Measurements from ENCODE around the gene PON3.
A peak's percentile ranks its signal among the peaks of the same experiment; 100 is the strongest.

Gene PON3

DNA sequence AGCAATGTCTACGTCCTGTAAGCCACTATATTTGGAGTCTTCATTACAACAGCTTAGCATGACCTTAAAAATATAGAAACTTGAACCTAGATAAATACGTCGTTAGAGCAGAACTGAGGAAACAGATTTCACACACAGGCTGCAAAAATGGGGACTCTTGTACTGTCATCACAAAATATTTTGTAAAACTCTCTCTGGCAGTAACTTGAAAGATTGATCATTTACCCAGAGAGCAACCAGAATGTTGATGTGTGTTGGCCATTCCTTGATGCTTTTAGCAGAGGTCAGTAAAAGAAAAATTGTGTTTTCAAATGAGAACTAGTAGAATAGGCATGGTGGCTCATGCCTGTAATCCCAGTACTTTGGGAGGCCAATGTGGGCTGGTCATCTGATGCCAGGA lies 57.3 kb downstream of the PON3 start:
- DNase-seq, result no peak

DNA sequence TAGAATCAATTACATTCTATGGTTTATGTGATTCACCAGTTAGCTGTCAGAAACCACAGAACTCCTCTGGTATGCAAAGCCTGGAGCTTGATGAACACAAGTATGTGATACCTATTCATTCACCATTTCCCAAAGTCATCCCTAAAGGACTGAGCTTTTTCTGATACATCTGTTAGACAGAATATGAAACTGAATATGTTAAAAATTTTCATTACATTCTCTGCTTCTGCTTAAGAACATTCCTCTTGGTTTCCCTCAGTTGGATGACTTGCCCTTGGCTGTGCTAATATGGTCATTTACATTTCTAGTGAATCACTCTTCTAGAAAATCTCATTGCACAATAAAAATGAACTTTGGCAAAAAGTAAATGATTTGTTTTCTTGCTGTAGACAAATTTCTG lies 61.1 kb downstream of the PON3 start:
- no peak for DNase-seq

DNA sequence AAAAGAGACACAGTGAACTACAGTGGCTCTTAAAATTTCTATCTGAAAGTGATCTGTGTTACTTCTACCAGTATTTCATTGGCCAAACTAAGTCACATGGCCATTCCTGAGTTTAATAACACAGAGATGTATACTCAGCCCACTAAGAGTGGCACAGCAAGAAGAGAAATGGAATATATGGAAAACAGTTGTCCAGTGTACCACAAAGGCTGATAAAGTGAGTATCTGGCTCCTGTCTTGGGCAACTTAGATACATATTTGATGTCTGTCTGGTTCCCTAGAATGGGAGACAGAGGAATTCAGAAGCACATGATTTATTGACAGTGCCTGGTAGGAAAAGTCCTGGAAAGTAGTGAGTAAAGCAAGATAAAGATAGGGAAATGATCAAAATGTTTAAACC lies 61.7 kb downstream of the PON3 start:
- DNase-seq, result no peak

DNA sequence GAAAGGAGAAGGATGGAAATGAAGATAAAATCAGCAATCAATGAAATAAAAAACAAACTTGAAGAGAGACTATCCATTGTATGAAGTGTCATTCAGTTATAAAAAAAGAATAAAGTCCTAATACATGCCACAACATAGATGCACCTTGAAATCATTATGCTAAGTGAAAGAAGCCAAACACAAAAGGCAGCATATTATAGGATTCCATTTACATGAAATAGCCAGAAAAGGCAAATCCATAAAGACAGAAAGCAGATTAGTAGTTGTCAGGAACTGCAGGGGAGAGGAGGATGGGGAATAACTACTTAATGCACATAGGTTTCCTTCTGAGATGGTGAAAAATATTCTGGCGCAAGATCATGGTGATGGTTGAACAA lies 65.2 kb downstream of the PON3 start:
- no peak for DNase-seq

DNA sequence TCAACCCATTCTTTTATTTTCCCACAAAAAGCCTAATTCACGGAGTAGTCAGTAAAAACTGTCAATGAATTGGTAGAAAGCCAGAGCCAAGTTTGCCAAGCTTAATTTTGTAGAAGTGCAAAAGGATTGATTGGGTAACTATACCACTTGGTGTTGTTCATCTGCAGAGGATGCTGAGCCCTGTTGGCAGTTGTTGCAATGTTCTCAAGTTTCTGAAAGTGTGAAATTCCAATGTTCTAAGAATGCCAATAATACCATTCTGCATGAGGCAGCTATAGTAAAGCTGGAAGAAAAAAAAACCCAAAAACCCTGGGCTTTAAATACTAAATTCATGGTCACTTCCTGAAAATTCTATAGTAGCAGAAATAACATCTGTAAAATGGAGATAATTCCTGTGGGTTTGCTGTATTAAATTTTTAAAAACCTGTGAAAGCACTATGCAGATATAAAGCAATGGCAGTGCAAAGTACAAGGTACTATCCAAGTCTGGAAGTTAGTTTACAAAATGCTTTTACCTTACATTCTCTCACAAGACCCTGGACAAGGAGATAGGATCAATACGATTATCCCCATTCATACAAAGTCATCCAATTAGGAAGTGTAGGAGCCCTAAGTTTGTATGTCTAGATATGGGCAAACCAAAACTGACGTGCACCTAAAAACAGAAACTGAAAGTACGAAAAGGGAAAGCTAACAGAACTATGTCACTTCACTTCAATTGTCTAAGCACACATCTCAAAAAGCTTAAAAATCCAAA lies 65.8 kb downstream of the PON3 start:
- no peak for DNase-seq

DNA sequence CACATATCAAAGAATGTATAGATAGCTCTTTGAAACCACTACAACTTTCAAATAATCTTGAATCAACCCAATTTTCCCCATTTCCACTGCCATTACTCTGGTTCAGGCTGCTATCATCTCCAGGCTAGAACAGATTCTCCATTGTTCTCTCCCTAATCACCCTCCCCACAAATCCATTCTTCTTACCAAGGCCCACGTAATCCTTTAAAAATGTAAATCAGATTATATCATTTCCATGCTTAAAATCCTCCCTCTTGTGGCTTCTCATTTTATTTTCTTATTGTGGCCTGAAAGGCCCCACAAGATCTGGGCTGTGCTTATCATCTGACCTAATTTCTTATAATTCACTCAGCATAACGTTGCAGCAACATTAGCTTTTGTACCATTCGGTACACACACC lies 68.8 kb downstream of the PON3 start:
- no peak for DNase-seq

DNA sequence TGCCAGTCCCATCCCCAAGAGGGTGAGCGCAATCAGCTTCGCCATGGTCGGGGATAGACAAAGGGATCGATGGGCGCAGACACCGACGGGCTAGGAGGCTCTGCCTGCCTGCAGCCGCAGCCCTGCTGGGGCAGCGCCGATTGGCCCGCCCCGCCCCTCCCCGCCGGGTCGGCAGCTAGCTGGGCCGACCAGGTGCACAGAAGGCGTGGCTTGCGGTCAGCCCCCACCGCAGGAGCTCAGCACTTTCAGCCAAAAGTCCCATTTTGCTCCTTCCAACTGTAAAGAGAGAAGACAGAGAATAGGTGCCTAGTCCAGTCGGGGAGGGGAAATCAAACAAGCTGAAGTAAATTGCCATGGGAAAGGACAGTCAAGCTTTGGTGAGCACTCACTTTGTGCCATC lies 71.7 kb downstream of the PON3 start, which contains the start of gene PON1:
PON1 (minus strand) TSS at position 102 of the 400 bp plus-strand sequence; CDS start at position 45, 57 bp downstream.
- peak; percentile 36 for DNase-seq

DNA sequence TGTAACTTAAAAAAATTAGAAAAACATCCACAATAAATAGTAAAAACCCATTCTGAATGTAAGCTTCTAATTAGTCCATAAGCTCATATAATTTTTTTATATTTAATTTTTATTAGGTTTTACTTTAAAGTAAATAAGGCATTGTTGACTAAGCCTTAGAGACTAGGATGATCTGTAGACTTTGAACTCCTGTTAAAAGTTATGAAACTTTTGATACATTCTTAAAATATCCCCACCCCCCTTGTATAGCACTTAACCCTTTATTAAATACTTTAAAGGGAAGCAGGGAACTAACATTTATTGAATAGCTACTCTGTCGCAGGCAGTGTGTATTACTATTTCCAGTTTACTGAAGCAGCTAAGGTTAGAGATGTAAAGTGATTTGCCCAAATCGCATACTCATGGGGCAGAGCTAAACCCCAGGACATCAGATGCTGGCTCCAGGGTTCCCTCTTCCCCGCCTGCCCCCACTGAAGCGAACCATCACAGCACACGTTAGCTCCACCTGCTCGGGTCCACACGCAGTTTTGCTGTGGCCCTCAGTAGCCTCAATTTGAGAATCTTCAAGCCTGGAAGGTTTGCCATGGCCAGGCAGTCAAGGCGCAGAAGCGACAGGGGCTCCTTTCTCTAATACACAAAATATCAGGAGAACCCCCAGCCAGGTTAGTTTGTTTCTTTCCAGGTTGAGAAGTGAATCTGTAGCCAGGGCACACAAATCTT lies 72.6 kb downstream of the PON3 start:
- no peak for DNase-seq

DNA sequence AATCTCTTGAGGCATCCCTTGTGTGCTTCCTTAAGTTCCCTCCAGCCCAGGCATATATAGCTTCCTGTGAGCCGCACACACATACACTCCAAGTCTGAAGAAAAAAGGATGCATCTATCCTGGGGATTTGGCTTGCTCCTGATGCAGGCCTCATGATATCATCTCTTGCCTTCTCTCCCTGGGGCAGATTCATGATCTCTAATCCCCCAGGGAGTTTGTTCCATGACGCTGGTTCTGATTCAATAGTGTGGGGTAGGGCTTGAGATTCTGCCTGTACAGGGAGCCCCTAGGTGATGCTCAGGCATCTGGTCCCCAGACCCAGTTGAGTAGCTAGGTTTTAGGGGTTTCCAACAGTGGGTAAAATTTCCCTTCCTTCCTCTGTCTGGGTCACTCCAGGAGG lies 73.3 kb downstream of the PON3 start:
- DNase-seq, result no peak

DNA sequence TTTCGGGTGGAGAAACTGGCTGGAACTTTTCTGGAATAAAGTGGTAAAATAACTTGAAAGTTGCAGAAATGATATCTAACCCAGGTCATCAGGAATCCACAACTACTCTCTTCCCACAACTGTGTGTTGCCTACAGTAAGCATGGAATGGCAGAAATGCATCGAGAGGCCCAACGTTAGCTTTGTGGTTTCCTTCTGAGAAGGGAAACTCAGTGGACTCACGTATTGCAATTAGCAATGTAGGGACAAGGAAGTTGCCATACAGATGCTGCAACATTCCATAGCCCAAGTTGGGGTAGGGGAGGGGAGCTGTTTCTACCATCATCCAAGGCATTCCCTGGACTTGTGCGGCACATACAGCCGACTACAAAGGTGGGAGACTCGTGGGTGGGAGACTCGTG lies 73.8 kb downstream of the PON3 start:
- no peak for DNase-seq

DNA sequence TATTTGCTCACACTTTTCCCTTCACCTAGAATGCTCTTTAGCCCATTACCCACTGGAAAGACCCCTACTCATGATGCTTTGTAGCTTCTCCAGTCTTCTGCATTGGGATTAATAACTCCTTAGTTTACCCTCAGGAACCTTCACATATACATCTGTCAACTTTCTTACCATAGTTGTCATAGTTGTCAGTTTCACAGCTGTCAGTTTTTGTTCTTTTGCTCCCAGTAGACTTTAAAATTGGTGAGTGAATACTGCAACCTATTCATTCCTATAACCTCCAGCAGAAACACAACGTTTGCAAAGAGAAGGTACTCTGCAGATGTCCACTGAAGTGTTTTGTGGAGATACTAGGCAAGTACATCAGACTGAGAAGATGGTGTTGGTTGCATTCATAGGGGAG lies 74.5 kb downstream of the PON3 start:
- no peak for DNase-seq

DNA sequence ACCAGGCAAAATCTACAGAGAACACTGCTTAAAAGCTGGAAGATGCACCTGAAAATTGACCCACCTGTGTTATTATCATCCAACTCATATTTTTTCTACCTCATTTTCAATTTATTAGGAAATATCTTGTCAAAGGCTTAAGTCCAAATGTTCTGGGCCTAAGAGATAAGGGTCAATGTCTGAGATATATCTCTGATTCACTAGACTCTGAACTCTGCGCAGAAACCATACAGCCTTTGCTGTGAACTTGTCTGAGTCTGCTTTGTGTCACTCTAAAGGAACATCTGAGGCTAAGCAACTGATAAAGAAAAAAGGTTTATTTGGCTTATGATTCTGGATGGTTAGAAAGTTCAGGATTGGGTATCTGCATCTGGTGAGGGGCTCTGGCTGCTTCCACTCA lies 75.5 kb downstream of the PON3 start:
- DNase-seq, result no peak

DNA sequence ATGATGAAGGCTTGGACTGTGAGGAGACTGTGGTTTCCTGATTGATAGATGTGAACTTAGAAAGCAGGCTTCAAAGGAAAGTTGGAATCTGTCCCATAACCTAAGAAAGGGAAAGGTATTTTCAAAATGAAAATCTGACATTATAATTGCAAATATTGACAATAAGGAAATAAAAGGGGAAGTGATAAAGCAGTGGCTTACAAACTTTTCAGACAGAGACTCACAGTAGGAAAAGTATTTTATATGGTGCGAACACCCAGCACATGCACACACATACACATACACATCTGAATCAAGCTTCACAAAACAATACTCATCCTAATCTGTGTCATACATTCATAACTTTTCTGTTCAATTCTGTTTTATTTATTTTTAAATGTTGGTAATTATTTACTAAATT lies 76.6 kb downstream of the PON3 start:
- DNase-seq, result no peak

DNA sequence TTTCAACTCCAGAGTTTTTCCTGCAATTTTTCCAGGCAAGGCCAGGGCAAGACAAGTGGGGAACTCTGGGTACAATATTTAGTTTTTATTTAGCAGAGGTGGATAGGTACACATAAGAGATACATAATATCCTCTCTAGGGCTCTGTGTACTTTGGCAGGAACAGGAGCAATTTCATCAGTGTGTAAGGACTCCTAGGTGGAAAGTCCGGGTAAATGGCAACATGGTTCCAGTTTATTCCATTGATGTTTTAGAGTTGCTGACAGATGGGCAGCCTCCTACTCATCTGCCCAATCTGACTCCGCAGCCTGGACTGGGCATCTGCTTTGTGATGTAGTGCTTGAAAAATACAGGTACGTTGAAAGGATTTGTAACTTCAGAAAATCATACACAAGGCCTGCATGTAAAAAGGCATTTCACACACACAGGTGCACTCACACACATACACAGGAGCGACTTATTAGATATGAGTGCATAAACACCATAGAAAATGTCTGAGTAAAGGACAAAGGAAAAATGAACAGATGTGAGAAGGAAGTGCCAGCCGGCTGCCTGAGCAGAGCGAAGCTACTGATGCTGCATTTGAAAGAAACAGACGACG lies 77.6 kb downstream of the PON3 start:
- DNase-seq, result peak; percentile 4

DNA sequence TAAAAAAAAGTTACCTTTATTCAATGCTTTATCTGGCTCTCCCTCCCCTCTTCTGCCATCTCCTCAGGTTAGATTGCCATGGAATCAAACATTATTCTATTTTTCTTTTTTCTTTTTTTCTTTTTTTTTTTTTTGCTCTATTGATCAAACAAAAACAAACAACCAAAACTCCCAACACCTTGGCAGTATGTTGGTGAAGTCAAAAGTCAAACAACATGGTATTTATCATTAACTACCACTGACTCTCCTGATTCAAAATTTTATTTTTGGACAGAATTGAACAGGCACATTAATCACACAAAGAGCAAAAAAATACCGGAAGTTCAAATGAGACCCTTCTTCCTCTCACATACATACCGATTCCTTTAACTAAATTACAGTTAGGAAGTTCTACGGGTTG lies 78.2 kb downstream of the PON3 start:
- no peak for DNase-seq

DNA sequence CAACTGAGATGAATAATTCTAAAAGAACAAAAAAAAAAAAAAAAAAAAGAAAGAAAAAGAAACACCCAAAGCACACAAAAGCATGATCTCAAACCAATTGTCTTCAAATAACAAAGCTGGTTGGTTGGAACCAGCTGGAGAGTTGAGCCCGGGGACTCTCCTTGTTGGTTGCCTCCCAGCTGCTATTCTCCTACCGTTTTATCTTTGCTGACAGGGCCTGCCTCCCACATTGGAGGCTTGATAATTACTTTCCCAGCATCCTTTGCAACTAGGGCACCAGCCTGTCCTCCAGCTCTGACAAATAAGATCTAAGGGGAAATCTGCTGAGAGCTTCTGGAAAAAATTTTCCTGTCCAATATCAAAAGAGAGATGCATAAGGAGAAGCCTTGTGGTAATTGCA lies 78.6 kb downstream of the PON3 start:
- DNase-seq, result no peak

DNA sequence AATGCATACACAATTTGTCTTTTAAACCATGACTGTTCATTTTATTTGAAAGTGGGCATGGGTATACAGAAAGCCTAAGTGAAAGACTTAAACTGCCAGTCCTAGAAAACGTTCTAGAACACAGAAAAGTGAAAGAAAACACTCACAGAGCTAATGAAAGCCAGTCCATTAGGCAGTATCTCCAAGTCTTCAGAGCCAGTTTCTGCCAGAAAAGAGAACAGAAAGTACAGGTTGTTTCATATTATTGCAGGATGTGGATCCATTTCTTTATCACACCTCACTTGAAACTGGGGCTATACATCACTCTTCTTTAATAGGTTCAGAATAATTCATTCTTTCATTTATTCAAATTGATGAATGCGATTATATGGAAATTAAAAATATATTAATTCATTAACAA lies 79.6 kb downstream of the PON3 start:
- no peak for DNase-seq

DNA sequence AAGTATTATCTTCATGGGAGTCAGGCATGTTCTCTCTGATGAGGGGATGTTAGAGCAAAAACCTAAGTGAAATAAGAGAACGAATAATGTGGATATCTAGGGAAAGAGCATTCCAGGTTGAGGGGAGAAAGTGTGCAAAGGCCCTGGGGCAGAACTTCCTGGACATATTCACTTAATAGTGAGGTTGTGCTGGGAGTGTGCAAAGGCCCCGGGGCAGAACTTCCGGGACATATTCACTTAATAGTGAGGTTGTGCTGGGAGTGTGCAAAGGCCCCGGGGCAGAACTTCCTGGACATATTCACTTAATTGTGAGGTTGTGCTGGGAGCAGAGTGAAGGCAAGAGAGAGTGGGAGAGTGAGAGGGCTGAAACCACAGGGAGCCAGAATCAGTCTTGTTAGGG lies 83.6 kb downstream of the PON3 start:
- DNase-seq, result no peak

DNA sequence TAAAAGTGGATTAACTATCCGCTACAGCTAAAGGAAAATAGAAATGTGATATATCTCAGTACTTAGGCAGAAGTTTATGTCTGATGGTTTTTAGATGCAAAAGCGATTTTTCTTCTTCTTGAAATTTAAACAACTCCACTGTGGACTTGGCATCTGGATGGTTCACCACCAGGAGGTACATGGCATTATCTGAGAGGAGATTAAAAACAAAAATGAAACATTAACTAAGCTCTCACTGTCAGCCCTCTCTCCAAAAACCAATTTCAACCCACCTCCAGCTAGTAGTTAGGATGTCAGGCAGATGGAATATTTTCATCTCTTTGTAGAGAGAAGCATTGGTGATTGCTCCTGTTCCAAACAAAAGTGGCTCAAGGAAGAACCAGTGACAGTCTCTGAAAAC lies 84.8 kb downstream of the PON3 start:
- no peak for DNase-seq

DNA sequence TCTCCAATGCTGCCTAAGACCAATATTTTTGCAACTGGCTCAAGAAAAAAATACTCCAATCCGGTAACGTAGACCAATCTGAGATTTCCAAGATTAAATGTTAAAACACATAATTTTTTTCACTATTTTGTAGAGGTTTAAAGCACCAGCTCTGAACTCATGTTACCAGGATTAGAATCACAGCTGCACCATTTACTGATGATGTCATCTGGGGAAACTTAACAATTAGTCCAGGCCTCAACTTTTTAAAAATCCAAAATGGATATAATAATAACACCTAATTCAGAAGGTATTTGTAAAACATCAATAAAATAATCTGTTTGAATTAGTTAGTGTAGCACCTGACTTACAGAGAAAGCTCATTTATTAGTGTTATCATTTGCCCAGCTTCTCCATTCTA lies 86.2 kb downstream of the PON3 start:
- DNase-seq, result no peak
